SK-N-SH treated with all-trans-retinoic acid at 6 μM for 48 hours (cell line): Measurements from ENCODE around the gene FGF23.

Source experiments
- ATAC-seq: fragments of 200-7000 bp; cut with Tn5 transposase; 3 replicates; pipeline ENCODE4 v1.9.1; 2020; ENCODE audit warnings: mild to moderate bottlenecking, moderate library complexity
- ARNTL ChIP-seq: fragments of 450-650 bp; formaldehyde crosslinking; IDR thresholded peaks from 2 replicates; pipeline ENCODE4 v1.5.0; 2020; ENCODE audit warnings: low read depth, mild to moderate bottlenecking, moderate library complexity, borderline replicate concordance
- CREB5 ChIP-seq: fragments of 250-450 bp; sonication (Bioruptor Pico); IDR thresholded peaks from 2 replicates; pipeline ENCODE4 v1.5.1; 2020; ENCODE audit warnings: low read depth, mild to moderate bottlenecking, moderate library complexity
- CSDC2 ChIP-seq: fragments of 250-450 bp; sonication (Bioruptor Pico); IDR thresholded peaks from 2 replicates; pipeline ENCODE4 v1.5.0; 2020; ENCODE audit warnings: mild to moderate bottlenecking, moderate library complexity
- CSRNP3 ChIP-seq: fragments of 250-450 bp; sonication (Bioruptor Pico); IDR thresholded peaks from 2 replicates; pipeline ENCODE4 v1.5.1; 2021; ENCODE audit warnings: mild to moderate bottlenecking, moderate library complexity
- ESRRG ChIP-seq: fragments of 250-450 bp; sonication (Bioruptor Pico); IDR thresholded peaks from 2 replicates; pipeline ENCODE4 v1.6.1; 2021; ENCODE audit warnings: mild to moderate bottlenecking
- ISL1 ChIP-seq: fragments of 250-450 bp; sonication (Bioruptor Pico); IDR thresholded peaks from 2 replicates; pipeline ENCODE4 v2.1.2; 2022; ENCODE audit warnings: mild to moderate bottlenecking, moderate library complexity
- POU6F1 ChIP-seq: fragments of 250-450 bp; sonication (Bioruptor Pico); IDR thresholded peaks from 2 replicates; pipeline ENCODE4 v1.8.0; 2021; ENCODE audit warnings: low read depth, mild to moderate bottlenecking, moderate library complexity, borderline replicate concordance
- PPARA ChIP-seq: fragments of 250-450 bp; sonication (Bioruptor Pico); IDR thresholded peaks from 2 replicates; pipeline ENCODE4 v1.5.0; 2020; ENCODE audit warnings: mild to moderate bottlenecking, borderline replicate concordance
- TCF4 ChIP-seq: fragments of 250-450 bp; sonication (Bioruptor Pico); IDR thresholded peaks from 2 replicates; pipeline ENCODE4 v1.8.0; 2021; ENCODE audit warnings: mild to moderate bottlenecking, moderate library complexity, borderline replicate concordance
- ZFP3 ChIP-seq: fragments of 250-450 bp; sonication (Bioruptor Pico); IDR thresholded peaks from 2 replicates; pipeline ENCODE4 v1.5.0; 2020; ENCODE audit warnings: mild to moderate bottlenecking, moderate library complexity
- ZNF8 ChIP-seq: fragments of 450-650 bp; formaldehyde crosslinking; IDR thresholded peaks from 2 replicates; pipeline ENCODE4 v1.5.0; 2020; ENCODE audit warnings: mild to moderate bottlenecking, moderate library complexity

The FGF23 gene

GRCh38 chr12:4322726-4323125, 56.8 kb downstream of the FGF23 start:
- TF ChIP-seq CSDC2 (CRISPR knock-in tag), result no peak
- TF ChIP-seq ARNTL (CRISPR knock-in tag), result no peak
- TF ChIP-seq ISL1 (CRISPR knock-in tag), result no peak
- no peak for TF ChIP-seq POU6F1 (CRISPR knock-in tag)
- no peak for TF ChIP-seq TCF4
- no peak for TF ChIP-seq ESRRG (CRISPR knock-in tag)
- ATAC-seq, result no peak

- peak; percentile 98 for ATAC-seq
- TF ChIP-seq ZFP3 (0 out of 2 replicates have a peak, but pooled peaks have one; percentile 36), PPARA (CRISPR knock-in tag) (no peak), ARNTL (CRISPR knock-in tag) (no peak), CREB5 (no peak)
These were observed 58.4 kb downstream of the FGF23 start, which contains the start of gene TIGAR for GRCh38 chr12:4320853-4321701. Gene TIGAR, plus strand, starts transcription at chr12:4321213. Its CDS starts 59 bp downstream, at chr12:4321272.

- TF ChIP-seq ZNF8 (CRISPR knock-in tag) (no peak), POU6F1 (CRISPR knock-in tag) (no peak), CSRNP3 (CRISPR knock-in tag) (no peak), CSDC2 (CRISPR knock-in tag) (no peak)
- ATAC-seq, result peak; percentile 38
These were observed 59.0 kb downstream of the FGF23 start for GRCh38 chr12:4320497-4320852.
